CD4-positive, alpha-beta T cell treated with Interleukin-1 beta for 1 hour (primary cell): ENCODE results near the gene ZC3H8.

ENCODE experiments used
- DNase-seq, 2 donors: peaks; one replicate each; pipeline ENCODE4 v3.0.0-alpha.2; 2020 to 2022

Gene ZC3H8

GRCh38 chr2:112194482-112194881 lies 60.4 kb downstream of the ZC3H8 start:
- DNase-seq: no peak

- no peak for DNase-seq
Observed at GRCh38 chr2:112194028-112194427, 60.8 kb downstream of the ZC3H8 start.

DNA sequence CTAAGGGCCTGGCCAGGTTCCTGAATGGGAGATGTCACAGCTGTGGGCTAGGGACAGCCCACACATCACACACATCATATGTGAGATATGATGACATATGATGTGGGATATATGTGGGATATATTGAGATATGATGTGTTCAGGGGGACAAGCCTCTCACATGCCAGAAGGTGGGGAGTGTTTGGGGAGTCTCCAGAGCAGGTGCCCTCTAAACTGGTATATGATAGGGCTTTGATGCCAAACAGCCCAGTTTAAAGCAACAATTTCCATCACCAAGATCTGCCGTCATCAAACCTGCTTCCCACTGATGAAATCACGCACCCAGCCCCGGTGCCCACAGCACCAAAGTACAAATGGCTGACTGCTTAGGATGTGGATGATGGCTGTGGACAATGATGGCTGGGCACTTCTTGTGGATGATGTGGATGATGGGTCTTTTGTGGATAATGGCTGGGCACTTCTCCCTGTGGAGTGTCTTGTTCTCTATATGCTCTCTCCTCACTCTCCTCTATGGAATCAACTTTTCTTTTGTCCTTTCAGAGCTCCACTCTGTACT lies 65.8 kb downstream of the ZC3H8 start:
- DNase-seq: no peak

DNA sequence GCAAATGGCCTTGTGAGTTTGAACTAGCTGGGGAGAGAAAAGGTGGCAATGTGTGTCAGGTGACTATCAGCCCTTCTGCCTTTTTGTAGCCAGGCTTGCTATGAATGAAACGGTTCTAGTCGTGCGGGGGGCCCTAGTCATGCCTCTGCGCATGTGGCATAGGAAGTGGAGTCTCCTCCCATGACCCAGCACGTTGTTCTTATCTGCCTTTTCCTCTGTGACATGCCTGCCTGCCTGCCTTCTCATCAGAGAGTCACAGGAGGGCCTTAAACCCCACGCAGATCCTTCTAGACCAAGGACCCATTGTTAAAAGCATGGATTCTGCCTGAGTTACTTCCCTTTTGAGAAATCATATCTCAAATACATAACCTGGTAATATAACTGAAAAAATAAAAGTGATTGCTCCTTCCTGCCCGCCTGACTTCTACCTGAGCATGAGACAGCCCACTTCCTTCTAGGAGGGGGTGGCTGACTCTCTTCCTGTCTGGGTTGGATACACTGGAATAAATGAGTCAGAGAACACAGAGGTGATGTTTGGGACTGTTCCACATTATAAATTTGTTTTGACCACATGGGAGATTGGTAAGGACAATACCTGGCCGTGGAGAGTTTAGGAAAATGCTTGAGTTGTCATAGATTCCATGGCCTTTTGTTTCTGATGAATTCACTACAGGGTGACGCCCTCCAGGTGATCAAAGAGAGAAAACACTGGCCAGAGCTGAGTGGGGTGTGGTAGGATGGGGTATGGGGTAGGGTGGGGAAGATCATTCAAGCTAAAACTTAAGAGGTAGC lies 66.8 kb downstream of the ZC3H8 start:
- peak; percentile 77 to 84 for DNase-seq

- no peak for DNase-seq
Observed at GRCh38 chr2:112187046-112187715, 67.7 kb downstream of the ZC3H8 start.

- DNase-seq: no peak
Observed at GRCh38 chr2:112185131-112185530, 69.7 kb downstream of the ZC3H8 start.

DNA sequence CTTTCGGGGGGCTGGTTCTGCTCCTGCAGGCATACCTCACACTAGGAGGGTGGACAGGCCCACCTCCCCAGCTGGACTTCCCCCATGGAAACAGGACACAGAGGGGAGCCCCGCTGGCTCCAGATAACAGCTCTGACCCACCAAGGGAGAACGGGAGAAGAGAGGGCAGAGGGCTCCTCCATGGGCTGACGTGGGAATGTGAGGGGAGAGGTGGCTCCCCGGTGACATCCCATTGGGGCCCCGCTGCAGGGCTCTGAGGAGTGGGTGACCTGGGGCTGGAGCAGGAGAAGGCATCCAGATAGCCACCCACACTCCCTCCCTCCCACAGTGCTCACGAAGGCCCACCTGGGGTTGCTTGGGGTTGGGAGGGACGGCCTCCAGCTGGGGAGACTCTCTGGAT lies 70.7 kb downstream of the ZC3H8 start:
- no peak for DNase-seq

DNA sequence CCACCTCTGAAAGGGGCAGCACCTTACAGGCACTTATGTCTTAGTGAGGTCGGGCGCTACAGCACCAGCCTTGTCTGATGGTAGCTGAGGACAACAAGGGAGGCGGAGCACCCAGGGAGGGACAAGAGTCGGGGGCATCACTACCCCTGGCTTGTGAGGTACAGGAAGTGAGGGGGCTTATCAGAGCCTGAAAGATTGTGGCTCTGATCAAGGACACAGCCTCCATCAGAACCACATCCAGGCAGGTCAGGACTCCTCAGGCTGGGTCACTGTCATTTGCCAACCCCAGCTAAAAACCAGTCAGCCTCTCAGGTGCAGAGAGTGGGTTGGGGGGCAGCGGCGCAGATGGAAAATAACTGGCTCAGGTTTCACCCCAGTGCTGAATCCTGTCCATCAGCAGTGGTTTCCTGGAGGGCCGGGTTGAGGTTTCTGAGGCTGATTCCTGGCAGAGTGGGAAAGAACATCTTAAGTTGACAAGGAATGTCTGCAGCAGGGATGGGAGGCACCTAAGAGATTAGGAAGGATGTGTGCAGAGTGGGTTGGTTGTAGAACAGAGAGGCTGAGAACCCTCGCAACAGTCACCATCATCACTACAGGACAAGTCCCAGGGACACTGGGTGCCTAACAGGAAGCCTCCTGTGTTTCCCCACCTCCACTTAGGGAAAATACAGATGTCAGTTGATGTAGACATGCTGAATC lies 71.4 kb downstream of the ZC3H8 start:
- no peak for DNase-seq

DNA sequence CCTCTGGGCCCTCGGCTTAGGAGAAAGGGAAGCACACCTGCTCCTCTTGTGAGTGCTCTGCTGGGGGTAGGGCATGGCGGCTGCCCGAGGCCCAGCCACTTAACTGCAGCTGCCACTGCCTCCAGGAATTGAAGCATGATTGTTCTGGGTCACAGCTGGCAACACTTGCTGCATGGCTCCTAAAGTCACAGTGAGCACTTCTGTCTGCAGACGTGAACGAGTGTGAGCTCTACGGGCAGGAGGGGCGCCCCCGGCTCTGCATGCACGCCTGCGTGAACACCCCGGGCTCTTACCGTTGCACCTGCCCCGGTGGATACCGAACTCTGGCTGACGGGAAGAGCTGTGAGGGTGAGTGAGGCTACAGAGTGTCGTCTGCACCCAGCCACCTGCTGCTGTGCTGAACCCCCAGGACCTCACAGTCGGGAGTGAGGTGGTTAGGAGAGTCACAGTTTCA lies 72.2 kb downstream of the ZC3H8 start:
- DNase-seq: peak; percentile 27 to 40

GRCh38 chr2:112181571-112182290 lies 73.1 kb downstream of the ZC3H8 start:
- DNase-seq: peak; percentile 63 to 75

- DNase-seq: no peak
Observed at GRCh38 chr2:112175958-112176573, 78.8 kb downstream of the ZC3H8 start.

GRCh38 chr2:112175333-112175732 lies 79.5 kb downstream of the ZC3H8 start:
- DNase-seq: no peak

- DNase-seq: no peak
Observed at GRCh38 chr2:112174383-112174782, 80.5 kb downstream of the ZC3H8 start.

GRCh38 chr2:112173646-112174319 lies 81.1 kb downstream of the ZC3H8 start:
- no peak for DNase-seq

DNA sequence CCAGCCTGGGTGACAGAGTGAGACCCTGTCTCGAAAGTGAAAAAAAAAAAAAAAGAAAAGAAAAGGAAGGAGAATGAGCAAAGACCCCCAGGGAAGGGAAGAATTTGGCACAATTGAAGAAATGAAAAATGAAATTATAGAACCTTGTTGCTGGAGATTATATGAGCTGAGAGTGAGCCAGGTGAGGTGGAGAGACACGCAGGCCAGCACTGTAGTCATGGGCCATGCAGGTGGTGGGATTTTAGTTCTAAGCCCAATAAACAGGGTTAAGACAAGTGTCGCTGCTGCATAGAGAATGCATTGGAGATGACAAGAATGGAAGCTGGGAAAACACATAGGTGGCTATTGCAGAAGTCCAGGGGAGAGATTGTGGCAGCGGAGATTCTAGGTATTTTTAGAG lies 84.3 kb downstream of the ZC3H8 start:
- no peak for DNase-seq

DNA sequence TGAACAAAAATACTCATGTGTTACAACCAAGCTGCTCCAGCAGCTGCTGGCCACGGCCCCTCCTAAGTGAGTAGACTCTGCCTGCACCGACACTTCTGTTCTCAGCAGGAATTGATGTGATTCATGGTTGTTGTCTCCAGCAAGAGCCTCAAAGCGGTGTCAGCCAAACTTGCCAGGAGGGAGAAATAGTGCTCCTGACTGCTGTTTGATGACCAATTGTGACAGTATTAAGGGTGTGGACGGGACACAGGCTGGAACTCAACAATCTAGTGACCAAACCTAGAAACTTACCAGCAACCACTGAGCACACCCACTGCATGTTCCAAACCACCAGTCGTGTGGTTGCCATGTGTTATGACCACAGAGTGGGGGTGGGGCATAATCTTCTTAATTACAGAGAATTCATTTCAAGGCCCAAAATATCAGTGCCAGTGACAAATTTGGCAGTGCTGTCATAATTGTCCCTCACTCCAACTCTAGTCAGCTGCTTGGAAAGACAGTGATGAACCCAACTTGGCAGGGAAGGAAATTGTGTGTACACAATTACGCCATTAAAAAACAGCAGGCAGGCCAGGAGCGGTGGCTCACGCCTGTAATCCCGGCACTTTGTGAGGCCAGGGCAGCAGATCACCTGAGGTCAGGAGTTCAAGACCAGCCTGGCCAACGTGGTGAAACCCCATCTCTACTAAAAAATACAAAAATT lies 86.3 kb downstream of the ZC3H8 start:
- DNase-seq: no peak

DNA sequence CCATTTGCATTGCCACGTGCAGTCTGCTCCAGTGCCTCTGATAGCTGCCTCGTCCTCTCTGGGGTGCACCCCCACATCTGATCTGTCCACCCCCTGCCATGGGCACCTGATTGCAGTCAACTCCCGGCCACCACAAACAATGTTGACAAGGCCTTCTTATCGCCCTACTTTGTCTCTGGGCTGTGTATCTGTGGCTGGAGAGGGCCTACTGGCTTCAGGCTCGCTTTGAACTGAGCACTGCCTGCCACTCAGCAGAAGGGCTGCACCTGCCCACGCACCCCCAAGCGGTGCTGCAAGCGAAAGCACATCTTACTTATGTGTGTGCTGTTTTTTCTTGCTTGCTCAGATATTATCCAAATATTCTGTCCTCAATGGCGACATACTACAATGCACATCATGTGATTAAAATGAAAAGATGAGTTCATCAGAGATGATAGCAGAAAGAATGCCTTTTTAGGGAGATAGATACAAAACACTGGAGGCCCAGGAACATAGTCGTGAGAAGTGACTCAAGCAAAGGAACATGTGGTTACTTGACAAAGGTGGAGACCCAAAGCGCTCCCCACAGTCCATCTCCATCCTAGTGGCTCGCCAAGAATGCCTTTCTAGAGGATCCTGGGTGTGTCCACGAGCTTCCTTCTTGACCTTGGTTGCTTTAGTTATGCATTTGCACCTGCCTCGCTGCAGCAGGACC lies 87.9 kb downstream of the ZC3H8 start:
- peak in 1 of 2 donors; percentile 11 for DNase-seq

GRCh38 chr2:112165296-112165695 lies 89.5 kb downstream of the ZC3H8 start:
- DNase-seq: no peak

GRCh38 chr2:112164876-112165275 lies 90.0 kb downstream of the ZC3H8 start:
- no peak for DNase-seq

DNA sequence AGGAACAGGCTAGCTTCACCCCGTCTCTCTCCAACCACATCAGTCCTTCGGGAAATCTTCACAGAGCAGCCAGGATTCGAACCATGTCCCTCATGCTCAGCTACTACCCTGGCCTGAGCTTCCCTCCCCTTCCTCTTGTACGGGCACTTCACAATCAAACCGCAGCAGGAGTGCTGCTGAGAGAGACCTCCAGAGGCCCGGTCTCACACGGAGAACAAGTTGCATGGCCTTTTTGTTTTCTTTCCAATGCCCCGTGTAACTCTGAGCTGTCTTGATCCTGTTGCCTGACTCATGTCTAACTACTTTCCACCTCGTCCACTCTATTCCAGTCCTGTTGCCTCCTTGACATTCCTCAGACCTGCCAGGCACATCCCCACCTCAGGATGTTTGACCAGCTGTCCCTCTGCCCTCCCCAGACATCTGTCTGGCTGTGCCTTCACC lies 91.3 kb downstream of the ZC3H8 start:
- no peak for DNase-seq
